B cell (primary cell): ENCODE results near the gene LCE6A. TPM values are rescaled to one million over a fixed set of nuclear protein-coding genes. Genes with fewer than 3 reads are reported as not detected.

ENCODE experiments used
- polyA plus RNA-seq: library from polyadenylated mRNA; depleted of rRNA; stranded (reverse); fragments of >200 nt; gene quantifications from 2 replicates; pipeline ENCODE4 v1.2.3, GENCODE V29; 2012
- total RNA-seq, 2 donors: library from RNA; stranded (reverse); fragments of 120-200 nt in 1 of 2; gene quantifications; 1 replicate in 1 of 2; 2 replicates in 1 of 2; pipeline versions ENCODE4 v1.2.3 to v1.2.4, GENCODE V29; 2013 to 2022

The LCE6A gene
- total and polyA plus RNA-seq, 2 donors (not counting 1 experiment from before 2014, with no cell fraction given) = not detected

Other genes starting within 250 kb of the LCE6A start
- gene LCE3C, start 242.6 kb upstream of the LCE6A start, total RNA-seq = not detected in 2 replicates
- gene LCE3C, start 242.6 kb upstream of the LCE6A start, polyA plus RNA-seq = not detected in 2 replicates
- gene LCE3B, start 229.0 kb upstream of the LCE6A start, total RNA-seq = not detected in 2 replicates
- gene LCE3B, start 229.0 kb upstream of the LCE6A start, polyA plus RNA-seq = not detected in 2 replicates
- gene LCE3A, start 219.8 kb upstream of the LCE6A start, total RNA-seq = not detected in 2 replicates
- gene LCE3A, start 219.8 kb upstream of the LCE6A start, polyA plus RNA-seq = not detected in 2 replicates
- not detected in 2 replicates for gene LCE2D, start 179.5 kb upstream of the LCE6A start, total RNA-seq
- gene LCE2D, start 179.5 kb upstream of the LCE6A start, polyA plus RNA-seq = not detected in 2 replicates
- not detected in 2 replicates for gene LCE2C, start 167.6 kb upstream of the LCE6A start, total RNA-seq
- gene LCE2C, start 167.6 kb upstream of the LCE6A start, polyA plus RNA-seq = not detected in 2 replicates
- not detected in 2 replicates for gene LCE2B, start 156.7 kb upstream of the LCE6A start, total RNA-seq
- gene LCE2B, start 156.7 kb upstream of the LCE6A start, polyA plus RNA-seq = not detected in 2 replicates
- gene LCE2A, start 144.5 kb upstream of the LCE6A start, total RNA-seq = not detected in 2 replicates
- not detected in 2 replicates for gene LCE2A, start 144.5 kb upstream of the LCE6A start, polyA plus RNA-seq
- not detected in 2 replicates for gene LCE4A, start 134.7 kb upstream of the LCE6A start, total RNA-seq
- not detected in 2 replicates for gene LCE4A, start 134.7 kb upstream of the LCE6A start, polyA plus RNA-seq
- not detected in 2 replicates for gene KPRP, start 84.8 kb upstream of the LCE6A start, total RNA-seq
- not detected in 2 replicates for gene KPRP, start 84.8 kb upstream of the LCE6A start, polyA plus RNA-seq
- not detected in 2 replicates for gene LCE1F, start 67.7 kb upstream of the LCE6A start, total RNA-seq
- gene LCE1F, start 67.7 kb upstream of the LCE6A start, polyA plus RNA-seq = not detected in 2 replicates
- not detected in 2 replicates for gene LCE1E, start 56.6 kb upstream of the LCE6A start, total RNA-seq
- gene LCE1E, start 56.6 kb upstream of the LCE6A start, polyA plus RNA-seq = not detected in 2 replicates
- not detected in 2 replicates for gene LCE1D, start 46.1 kb upstream of the LCE6A start, total RNA-seq
- not detected in 2 replicates for gene LCE1D, start 46.1 kb upstream of the LCE6A start, polyA plus RNA-seq
- not detected in 2 replicates for gene LCE1C, start 36.2 kb upstream of the LCE6A start, total RNA-seq
- not detected in 2 replicates for gene LCE1C, start 36.2 kb upstream of the LCE6A start, polyA plus RNA-seq
- gene LCE1B, start 30.9 kb upstream of the LCE6A start, total RNA-seq = not detected in 2 replicates
- not detected in 2 replicates for gene LCE1B, start 30.9 kb upstream of the LCE6A start, polyA plus RNA-seq
- not detected in 2 replicates for gene LCE1A, start 15.4 kb upstream of the LCE6A start, total RNA-seq
- gene LCE1A, start 15.4 kb upstream of the LCE6A start, polyA plus RNA-seq = not detected in 2 replicates
- gene LCE7A, start 17.1 kb downstream of the LCE6A start, total RNA-seq = not detected in 2 replicates
- not detected in 2 replicates for gene LCE7A, start 17.1 kb downstream of the LCE6A start, polyA plus RNA-seq
- gene SMCP, start 35.5 kb downstream of the LCE6A start, total RNA-seq = not detected in 2 replicates
- not detected in 2 replicates for gene SMCP, start 35.5 kb downstream of the LCE6A start, polyA plus RNA-seq
- not detected in 2 replicates for gene IVL, start 65.7 kb downstream of the LCE6A start, total RNA-seq
- gene IVL, start 65.7 kb downstream of the LCE6A start, polyA plus RNA-seq = not detected in 2 replicates
- not detected in 2 replicates for gene SPRR5, start 104.3 kb downstream of the LCE6A start, total RNA-seq
- not detected in 2 replicates for gene SPRR5, start 104.3 kb downstream of the LCE6A start, polyA plus RNA-seq
- gene SPRR4, start 127.8 kb downstream of the LCE6A start, total RNA-seq = not detected in 2 replicates
- not detected in 2 replicates for gene SPRR4, start 127.8 kb downstream of the LCE6A start, polyA plus RNA-seq
- not detected in 2 replicates for gene SPRR1A, start 141.2 kb downstream of the LCE6A start, total RNA-seq
- gene SPRR1A, start 141.2 kb downstream of the LCE6A start, polyA plus RNA-seq = not detected in 2 replicates
- not detected in 2 replicates for gene SPRR3, start 158.9 kb downstream of the LCE6A start, total RNA-seq
- gene SPRR3, start 158.9 kb downstream of the LCE6A start, polyA plus RNA-seq = not detected in 2 replicates
- not detected in 2 replicates for gene SPRR1B, start 188.3 kb downstream of the LCE6A start, total RNA-seq
- not detected in 2 replicates for gene SPRR1B, start 188.3 kb downstream of the LCE6A start, polyA plus RNA-seq
- gene SPRR2D, start 198.3 kb downstream of the LCE6A start, total RNA-seq = not detected in 2 replicates
- gene SPRR2D, start 198.3 kb downstream of the LCE6A start, polyA plus RNA-seq = not detected in 2 replicates
- not detected in 2 replicates for gene SPRR2A, start 214.7 kb downstream of the LCE6A start, total RNA-seq
- not detected in 2 replicates for gene SPRR2A, start 214.7 kb downstream of the LCE6A start, polyA plus RNA-seq
- gene SPRR2B, start 228.8 kb downstream of the LCE6A start, total RNA-seq = not detected in 2 replicates
- gene SPRR2B, start 228.8 kb downstream of the LCE6A start, polyA plus RNA-seq = not detected in 2 replicates